Suprapubic skin (tissue), 3 donors: ENCODE measurements around the gene SDC4.

Source experiments
- POLR2AphosphoS5 ChIP-seq, 3 donors: sonication (generic); formaldehyde crosslinking; IDR thresholded peaks; one replicate each; pipeline ENCODE4 v1.6.1; 2017; ENCODE audit warnings: antibody characterized with exemption in 3 of 3
- TF ChIP-seq, protein P1 (sequence below), 2 donors: fragments of 200-600 bp in 1 of 2; fragments of 450-650 bp in 1 of 2; sonication (generic) in 1 of 2; IDR thresholded peaks; one replicate each; pipeline ENCODE4 v1.5.1; 2016 to 2019; ENCODE audit warnings: antibody characterized with exemption in 2 of 2, mild to moderate bottlenecking in 1 of 2, moderate library complexity in 1 of 2

DNA sequence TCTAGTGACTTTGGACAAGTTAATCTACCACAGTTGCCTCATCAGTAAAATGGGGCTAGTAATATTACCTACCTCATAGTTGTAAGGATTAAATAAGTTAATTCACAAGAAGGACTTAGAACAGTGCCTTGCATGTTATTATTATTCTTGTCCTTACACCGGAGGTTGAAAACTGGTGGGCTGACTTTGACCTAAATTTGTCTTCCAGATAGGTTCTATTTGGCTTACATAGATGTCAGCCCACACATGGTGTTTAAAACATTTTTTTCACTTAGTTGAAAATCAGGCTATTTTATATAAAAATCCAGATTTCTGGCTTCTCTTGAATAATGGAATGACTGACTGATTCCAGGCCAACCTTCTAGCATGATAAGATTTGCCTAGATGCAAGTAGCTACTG, 18.0 kb upstream of the SDC4 start:
- TF ChIP-seq, protein P1, sequence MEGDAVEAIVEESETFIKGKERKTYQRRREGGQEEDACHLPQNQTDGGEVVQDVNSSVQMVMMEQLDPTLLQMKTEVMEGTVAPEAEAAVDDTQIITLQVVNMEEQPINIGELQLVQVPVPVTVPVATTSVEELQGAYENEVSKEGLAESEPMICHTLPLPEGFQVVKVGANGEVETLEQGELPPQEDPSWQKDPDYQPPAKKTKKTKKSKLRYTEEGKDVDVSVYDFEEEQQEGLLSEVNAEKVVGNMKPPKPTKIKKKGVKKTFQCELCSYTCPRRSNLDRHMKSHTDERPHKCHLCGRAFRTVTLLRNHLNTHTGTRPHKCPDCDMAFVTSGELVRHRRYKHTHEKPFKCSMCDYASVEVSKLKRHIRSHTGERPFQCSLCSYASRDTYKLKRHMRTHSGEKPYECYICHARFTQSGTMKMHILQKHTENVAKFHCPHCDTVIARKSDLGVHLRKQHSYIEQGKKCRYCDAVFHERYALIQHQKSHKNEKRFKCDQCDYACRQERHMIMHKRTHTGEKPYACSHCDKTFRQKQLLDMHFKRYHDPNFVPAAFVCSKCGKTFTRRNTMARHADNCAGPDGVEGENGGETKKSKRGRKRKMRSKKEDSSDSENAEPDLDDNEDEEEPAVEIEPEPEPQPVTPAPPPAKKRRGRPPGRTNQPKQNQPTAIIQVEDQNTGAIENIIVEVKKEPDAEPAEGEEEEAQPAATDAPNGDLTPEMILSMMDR (IDR thresholded peaks at IDR 0.05), result no peak
- no peak for TF ChIP-seq POLR2AphosphoS5 (IDR thresholded peaks at IDR 0.05)
